Measurements from ENCODE around the gene FOXD1.

GRCh38 chr5:73419117-73419464, 29.5 kb downstream of the FOXD1 start:
- TF ChIP-seq CTCF (IDR thresholded peaks at IDR 0.05), result no peak
- TF ChIP-seq EZH2phosphoT487 (IDR thresholded peaks at IDR 0.05), result no peak

Measured in neural progenitor cell (in vitro differentiated cells).